Stomach (tissue), 9 donors: ENCODE measurements around the gene FZD4. TPM values are rescaled to one million over a fixed set of nuclear protein-coding genes. Genes with fewer than 3 reads are reported as not detected.

Experiments used
- DNase-seq, 2 donors: peaks; one replicate each; pipeline versions ENCODE4 v3.0.0 to v3.0.0-alpha.2; 2013 to 2019
- H3K27ac ChIP-seq, 5 donors: fragments of 200-600 bp in 4 of 5; sonication (generic) in 4 of 5; one replicate each; pipeline ENCODE4 v1.5.1; 2013 to 2019; ENCODE audit warnings: mild to moderate bottlenecking in 1 of 5, moderate library complexity in 1 of 5
- H3K27me3 ChIP-seq, 3 donors: fragments of 200-600 bp; sonication (generic); one replicate each; pipeline ENCODE4 v1.5.1; 2017 to 2019; ENCODE audit warnings: mixed run types in 1 of 3
- H3K36me3 ChIP-seq, 4 donors: fragments of 200-600 bp; sonication (generic); 1 replicate in 3 of 4; 2 replicates in 1 of 4; pipeline ENCODE4 v1.5.1; 2016 to 2019
- H3K4me1 ChIP-seq, 4 donors: fragments of 200-600 bp; sonication (generic); one replicate each; pipeline ENCODE4 v1.5.1; 2016 to 2019
- H3K4me3 ChIP-seq, 4 donors: fragments of 200-600 bp; sonication (generic) in 3 of 4; one replicate each; pipeline ENCODE4 v1.5.1; 2016 to 2019; ENCODE audit warnings: mild to moderate bottlenecking in 1 of 4
- H3K9me3 ChIP-seq, 4 donors: fragments of 200-600 bp; sonication (generic); one replicate each; pipeline ENCODE4 v1.5.1; 2016 to 2019
- EP300 ChIP-seq: sonication (generic); formaldehyde crosslinking; IDR thresholded peaks from one replicate; pipeline ENCODE4 v1.6.1; 2017; ENCODE audit warnings: antibody characterized with exemption
- POLR2A ChIP-seq, 4 donors: fragments of 450-650 bp; IDR thresholded peaks; one replicate each; pipeline ENCODE4 v1.6.1; 2016; ENCODE audit warnings: antibody characterized with exemption in 4 of 4, control low read depth in 2 of 4, mild to moderate bottlenecking in 1 of 4, moderate library complexity in 1 of 4
- POLR2AphosphoS5 ChIP-seq, 3 donors: sonication (generic); formaldehyde crosslinking; IDR thresholded peaks; one replicate each; pipeline ENCODE4 v1.6.1; 2016; ENCODE audit warnings: antibody characterized with exemption in 3 of 3
- WGBS, 5 donors: extraction: QIAGEN DNeasy Blood & Tissue Kit in 3 of 5; methylation state at CpG; one replicate each; pipeline versions ENCODE4 v1.1.5 to v1.1.7; 2013 to 2018; 5-methylcytosine and 5-hydroxymethylcytosine counted together
- intact Hi-C: fragments of 100-400 bp; cut with DNase I; formaldehyde crosslinking; loops from one replicate; pipeline ENCODE4 v1.15.1; 2023; ENCODE audit warnings: low total_unique reads
- polyA plus RNA-seq, 3 donors: library from polyadenylated mRNA; stranded (reverse); fragments of 200-250 nt; gene quantifications; one replicate each; pipeline ENCODE4 v1.2.3, GENCODE V29; 2013
- total RNA-seq, 5 donors: library from RNA; depleted of rRNA; stranded (reverse); fragments of >200 nt; gene quantifications; one replicate each; pipeline versions ENCODE4 v1.1.0 to v1.2.3, GENCODE V29; 2014 to 2016
- TF ChIP-seq, protein P1 (sequence below), 7 experiments: fragments of 450-650 bp in 4 of 7; fragments of 200-600 bp in 3 of 7; sonication (generic) in 3 of 7; IDR thresholded peaks; one replicate each; pipeline ENCODE4 v1.5.1; 2016 to 2019; ENCODE audit warnings: antibody characterized with exemption in 7 of 7, control low read depth in 2 of 7, mild to moderate bottlenecking in 1 of 7
- donor health status: healthy with polysubstance abuse.
- donor health status: Bipolar disorder and iron deficiency.
- donor health status: healthy.

FZD4 gene
- total and polyA plus RNA-seq, 8 donors = 2.4 to 55.8 (median 12.0) TPM

DNA sequence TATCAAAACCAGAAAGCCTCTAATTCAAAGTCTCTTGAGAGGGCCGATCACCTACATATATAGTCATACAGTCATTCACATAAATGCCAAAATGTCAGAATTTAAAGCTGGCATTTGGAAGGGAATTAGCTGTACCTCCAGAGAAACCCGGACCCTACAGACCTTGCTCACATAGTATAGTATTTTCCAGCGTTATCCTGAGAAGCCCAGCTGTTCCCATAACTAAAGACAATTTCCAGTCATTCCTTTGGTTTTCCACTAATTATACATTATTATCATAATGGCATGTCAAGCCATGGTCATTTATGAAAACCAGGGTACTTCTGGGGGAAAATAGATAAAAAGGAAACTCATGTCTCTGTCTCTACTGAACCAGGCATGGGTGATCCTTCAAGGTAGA is 53.6 kb downstream of the FZD4 start:
- Histone ChIP-seq H3K36me3 (no peaks in the 10 kb centered on the region), H3K4me1 (no peaks in the 10 kb centered on the region), H3K4me3 (no peak overlapping the region), H3K9me3 (no peaks in the 10 kb centered on the region), H3K27ac (no peak overlapping the region), H3K27me3 (no peaks in the 10 kb centered on the region)
- no peak for DNase-seq
- TF ChIP-seq POLR2AphosphoS5 (IDR thresholded peaks at IDR 0.05) (no peak), EP300 (no peak), POLR2A (IDR thresholded peaks at IDR 0.05) (no peak)
- TF ChIP-seq, protein P1, sequence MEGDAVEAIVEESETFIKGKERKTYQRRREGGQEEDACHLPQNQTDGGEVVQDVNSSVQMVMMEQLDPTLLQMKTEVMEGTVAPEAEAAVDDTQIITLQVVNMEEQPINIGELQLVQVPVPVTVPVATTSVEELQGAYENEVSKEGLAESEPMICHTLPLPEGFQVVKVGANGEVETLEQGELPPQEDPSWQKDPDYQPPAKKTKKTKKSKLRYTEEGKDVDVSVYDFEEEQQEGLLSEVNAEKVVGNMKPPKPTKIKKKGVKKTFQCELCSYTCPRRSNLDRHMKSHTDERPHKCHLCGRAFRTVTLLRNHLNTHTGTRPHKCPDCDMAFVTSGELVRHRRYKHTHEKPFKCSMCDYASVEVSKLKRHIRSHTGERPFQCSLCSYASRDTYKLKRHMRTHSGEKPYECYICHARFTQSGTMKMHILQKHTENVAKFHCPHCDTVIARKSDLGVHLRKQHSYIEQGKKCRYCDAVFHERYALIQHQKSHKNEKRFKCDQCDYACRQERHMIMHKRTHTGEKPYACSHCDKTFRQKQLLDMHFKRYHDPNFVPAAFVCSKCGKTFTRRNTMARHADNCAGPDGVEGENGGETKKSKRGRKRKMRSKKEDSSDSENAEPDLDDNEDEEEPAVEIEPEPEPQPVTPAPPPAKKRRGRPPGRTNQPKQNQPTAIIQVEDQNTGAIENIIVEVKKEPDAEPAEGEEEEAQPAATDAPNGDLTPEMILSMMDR (IDR thresholded peaks at IDR 0.05) = no peak
- intact Hi-C loops = no loop called here
- 93 to 95% (median 94%) methylated on average over 3 of the region's 3 CpGs for WGBS, 5 donors

DNA sequence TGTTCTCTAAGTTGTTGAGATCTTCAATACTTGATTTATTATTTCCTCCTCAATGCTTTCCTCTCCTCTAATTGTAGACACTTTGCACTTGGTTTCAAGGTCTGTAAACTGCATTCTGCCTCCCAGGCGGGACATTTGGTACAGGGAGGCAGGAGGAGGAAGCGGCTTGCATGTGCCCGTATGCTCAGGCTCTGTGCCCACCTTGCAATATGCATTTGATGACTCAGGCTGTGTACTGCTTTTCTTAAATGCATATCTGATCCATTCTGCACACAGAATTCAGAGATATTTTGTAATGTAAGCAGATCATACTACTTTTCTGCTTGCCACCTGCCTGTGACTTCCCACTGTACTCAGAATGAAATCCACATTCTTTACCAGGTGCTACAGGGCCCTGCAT is 55.0 kb downstream of the FZD4 start:
- WGBS, 5 donors = 86 to 88% (median 87%) methylated on average over 3 of the region's 3 CpGs
- Histone ChIP-seq H3K4me3 (no peak overlapping the region), H3K9me3 (no peaks in the 10 kb centered on the region), H3K27me3 (no peaks in the 10 kb centered on the region), H3K36me3 (no peaks in the 10 kb centered on the region), H3K27ac (no peak overlapping the region), H3K4me1 (no peaks in the 10 kb centered on the region)
- intact Hi-C loops = no loop called here
- TF ChIP-seq, protein P1 (IDR thresholded peaks at IDR 0.05) = no peak
- TF ChIP-seq POLR2AphosphoS5 (IDR thresholded peaks at IDR 0.05) (no peak), POLR2A (IDR thresholded peaks at IDR 0.05) (no peak), EP300 (no peak)
- DNase-seq = no peak

DNA sequence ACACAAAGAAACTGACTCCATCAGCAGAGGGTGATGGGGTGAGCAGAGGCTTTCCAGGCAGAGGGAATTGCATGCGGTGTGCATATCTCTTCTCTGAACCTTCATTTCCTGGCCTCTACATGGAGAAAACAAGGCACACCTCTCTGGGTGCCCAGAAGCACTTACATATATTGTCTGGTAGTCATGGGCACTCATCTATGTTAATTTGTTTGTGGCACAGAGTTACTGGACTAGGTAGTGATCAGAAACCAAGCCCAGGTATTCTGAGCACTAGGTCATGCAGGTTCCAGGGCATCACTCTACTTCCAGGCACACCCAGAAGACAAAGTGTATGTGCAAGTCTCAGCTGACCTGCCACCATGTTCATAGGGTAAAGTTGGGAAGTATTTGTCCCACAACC is 56.5 kb downstream of the FZD4 start:
- WGBS, 5 donors = 90 to 100% (median 100%) methylated on average over 1 of the region's 1 CpG
- DNase-seq = no peak
- H3K4me1 ChIP-seq = no peaks in the 10 kb centered on the region
- H3K36me3 ChIP-seq = no peaks in the 10 kb centered on the region
- no peak overlapping the region for H3K4me3 ChIP-seq
- intact Hi-C loops = no loop called here
- no peak overlapping the region for H3K27ac ChIP-seq
- no peaks in the 10 kb centered on the region for H3K9me3 ChIP-seq
- no peak for TF ChIP-seq POLR2AphosphoS5 (IDR thresholded peaks at IDR 0.05)
- no peak for TF ChIP-seq POLR2A (IDR thresholded peaks at IDR 0.05)
- H3K27me3 ChIP-seq = no peaks in the 10 kb centered on the region

DNA sequence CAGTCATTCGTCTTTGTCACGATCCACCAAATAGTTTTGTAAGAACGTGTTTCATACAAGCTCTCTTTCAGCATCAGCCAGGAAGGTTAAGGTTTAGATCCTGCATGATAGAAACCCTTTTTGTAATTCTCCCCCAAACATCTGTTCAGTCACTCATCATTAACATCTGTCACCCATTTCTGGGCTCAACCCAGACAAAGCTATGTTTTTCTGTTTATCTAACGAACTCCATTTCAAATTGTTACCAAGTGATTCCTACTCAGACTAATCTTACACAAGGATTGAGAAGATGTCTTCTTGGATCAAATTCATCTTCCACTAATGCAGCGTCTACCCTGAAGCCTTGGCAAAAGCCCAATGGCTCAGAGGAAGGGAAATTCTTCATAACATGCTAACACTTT is 58.8 kb downstream of the FZD4 start:
- H3K27ac ChIP-seq = no peak overlapping the region
- intact Hi-C loops = no loop called here
- H3K4me1 ChIP-seq = no peaks in the 10 kb centered on the region
- no peak overlapping the region for H3K4me3 ChIP-seq
- peak in 1 of 2 donors; percentile 48 for DNase-seq
- TF ChIP-seq EP300 = no peak
- no peak for TF ChIP-seq POLR2A (IDR thresholded peaks at IDR 0.05)
- TF ChIP-seq, protein P1 (IDR thresholded peaks at IDR 0.05) = no peak
- no peak for TF ChIP-seq POLR2AphosphoS5 (IDR thresholded peaks at IDR 0.05)
- no peaks in the 10 kb centered on the region for H3K9me3 ChIP-seq
- 54 to 77% (median 68%) methylated on average over 5 of the region's 5 CpGs for WGBS, 5 donors
- no peaks in the 10 kb centered on the region for H3K36me3 ChIP-seq
- no peaks in the 10 kb centered on the region for H3K27me3 ChIP-seq

Other genes starting within 250 kb of the FZD4 start
- gene PRSS23, start 154.9 kb downstream of the FZD4 start, total RNA-seq = 10 to 100 TPM in 4 of 5 donors, 1 to 10 TPM in 1; 4.1 to 98.8 (median 72.9) TPM
- gene PRSS23, start 154.9 kb downstream of the FZD4 start, polyA plus RNA-seq = 10 to 100 TPM; 11.0 to 12.2 (median 11.7) TPM
- 100 to 1,000 TPM in 1 of 5 donors, 10 to 100 TPM in 2, 1 to 10 TPM in 1, under 1 TPM in 1; 0.58 to 202 (median 10.3) TPM for gene TMEM135, start 82.5 kb upstream of the FZD4 start, total RNA-seq
- gene TMEM135, start 82.5 kb upstream of the FZD4 start, polyA plus RNA-seq = 1 to 10 TPM; 2.8 to 4.9 (median 3.0) TPM